Spleen (tissue), 11 donors: Measurements from ENCODE around the gene CEACAM3. TPM values are rescaled to one million over a fixed set of nuclear protein-coding genes. Genes with fewer than 3 reads are reported as not detected.

ENCODE experiments used
- DNase-seq: peaks from one replicate; pipeline ENCODE4 v3.0.0-alpha.2; 2020
- H3K27ac ChIP-seq, 8 donors: fragments of 200-600 bp; sonication (generic) in 7 of 8; 1 replicate in 4 of 8; 2 replicates in 4 of 8; pipeline versions ENCODE4 v1.5.0 to v1.8.0; 2016 to 2021; ENCODE audit warnings: inconsistent platforms in 4 of 8, mild to moderate bottlenecking in 4 of 8, moderate library complexity in 1 of 8
- H3K27me3 ChIP-seq, 7 donors: fragments of 200-600 bp; sonication (generic) in 6 of 7; replicated peaks in 1 of 7; 1 replicate in 4 of 7; 2 replicates in 3 of 7; pipeline versions ENCODE4 v1.5.0 to v1.8.0; 2016 to 2021; ENCODE audit warnings: inconsistent platforms in 3 of 7, mild to moderate bottlenecking in 1 of 7
- H3K36me3 ChIP-seq, 6 donors: fragments of 200-600 bp; sonication (generic) in 5 of 6; 1 replicate in 4 of 6; 2 replicates in 2 of 6; pipeline versions ENCODE4 v1.5.0 to v1.8.0; 2016 to 2021; ENCODE audit warnings: inconsistent platforms in 2 of 6
- H3K4me1 ChIP-seq, 6 donors: fragments of 200-600 bp; sonication (generic) in 5 of 6; 1 replicate in 3 of 6; 2 replicates in 3 of 6; pipeline versions ENCODE4 v1.5.0 to v1.8.0; 2016 to 2021; ENCODE audit warnings: inconsistent platforms in 3 of 6
- H3K4me3 ChIP-seq, 8 donors: fragments of 200-600 bp; sonication (generic) in 7 of 8; 1 replicate in 4 of 8; 2 replicates in 4 of 8; pipeline versions ENCODE4 v1.5.0 to v1.8.0; 2016 to 2021; ENCODE audit warnings: inconsistent platforms in 4 of 8, mild to moderate bottlenecking in 4 of 8, moderate library complexity in 2 of 8
- H3K9me3 ChIP-seq, 8 donors: fragments of 200-600 bp; sonication (generic) in 7 of 8; 1 replicate in 4 of 8; 2 replicates in 4 of 8; pipeline versions ENCODE4 v1.5.0 to v1.8.0; 2016 to 2021; ENCODE audit warnings: inconsistent platforms in 4 of 8
- CTCF ChIP-seq, 11 experiments: fragments of 200-600 bp in 7 of 11; fragments of 450-650 bp in 4 of 11; sonication (generic) in 4 of 11; IDR thresholded peaks in 8 of 11; conservative IDR thresholded peaks in 3 of 11; 1 replicate in 7 of 11; 2 replicates in 4 of 11; pipeline versions ENCODE4 v1.4.0 to v1.8.0; 2016 to 2021; ENCODE audit warnings: antibody characterized with exemption in 11 of 11, inconsistent platforms in 4 of 11, mild to moderate bottlenecking in 1 of 11
- POLR2A ChIP-seq, 3 donors: fragments of 450-650 bp; IDR thresholded peaks; one replicate each; pipeline ENCODE4 v1.5.1; 2017; ENCODE audit warnings: antibody characterized with exemption in 3 of 3, mild to moderate bottlenecking in 1 of 3
- POLR2AphosphoS5 ChIP-seq, 3 donors: sonication (generic); formaldehyde crosslinking; IDR thresholded peaks; one replicate each; pipeline ENCODE4 v1.5.1; 2017; ENCODE audit warnings: antibody characterized with exemption in 3 of 3
- WGBS, 5 donors: extraction: QIAGEN DNeasy Blood & Tissue Kit in 3 of 5; methylation state at CpG; one replicate each; pipeline versions ENCODE4 v1.1.5 to v1.1.7; 2013 to 2018; 5-methylcytosine and 5-hydroxymethylcytosine counted together
- intact Hi-C: fragments of 100-400 bp; cut with DNase I; formaldehyde crosslinking; loops from one replicate; pipeline ENCODE4 v1.15.0; 2023; ENCODE audit warnings: low total_unique reads
- polyA plus RNA-seq, 3 donors: library from polyadenylated mRNA; stranded (reverse); fragments of 200-250 nt; gene quantifications; one replicate each; pipeline ENCODE4 v1.2.1, GENCODE V29; 2013
- total RNA-seq, 7 donors: library from RNA; depleted of rRNA in 3 of 7; stranded (reverse); fragments of >200 nt in 3 of 7; fragmentation: NEBNext Ultra II Directional in 4 of 7; extraction: Animal tissue kit (Norgen Biotek cat#: 25700) in 4 of 7; gene quantifications; one replicate each; pipeline versions ENCODE4 v1.1.0 to v1.2.1, GENCODE V29; 2016 to 2021
- donor health status: healthy with polysubstance abuse.
- donor health status: DM: no; HTN: no; CAD: no; lungs with moderate emphysema.
- donor health status: DM: no; HTN: no; CAD: no.
- donor health status: Bipolar disorder and iron deficiency.
- donor health status: healthy.
- donor health status: DM: no; HTN: no; CAD: no.
- donor health status: DM: yes; HTN: yes; CAD: no.

Gene CEACAM3
- total and polyA plus RNA-seq, 10 donors: 0.55 to 31.9 (median 10.1) TPM

- 45 to 90% (median 71%) methylated on average over 2 of the region's 2 CpGs for WGBS, 5 donors
- H3K27ac ChIP-seq: no peak overlapping the region
- H3K9me3 ChIP-seq: no peaks in the 10 kb centered on the region
- H3K27me3 ChIP-seq: peaks cover 0 to 3% (median 0%) of the 10 kb centered on the region in 7 donors
- H3K4me3 ChIP-seq: no peak overlapping the region
- intact Hi-C loops: no loop called here
- TF ChIP-seq POLR2A (IDR thresholded peaks at IDR 0.05) (no peak), CTCF (IDR thresholded peaks at IDR 0.05 in 8 of 11, conservative IDR thresholded peaks at IDR 0.05 in 3 of 11) (no peak), POLR2AphosphoS5 (IDR thresholded peaks at IDR 0.05) (no peak)
- no peak for DNase-seq
- no peaks in the 10 kb centered on the region for H3K4me1 ChIP-seq
- no peaks in the 10 kb centered on the region for H3K36me3 ChIP-seq
These were observed 57.0 kb downstream of the CEACAM3 start for GRCh38 chr19:41853344-41853743.

- H3K36me3 ChIP-seq: no peaks in the 10 kb centered on the region
- no peak for DNase-seq
- intact Hi-C loops: no loop called here
These were observed 57.4 kb downstream of the CEACAM3 start for GRCh38 chr19:41853768-41854167.

GRCh38 chr19:41859213-41859617 is 62.8 kb downstream of the CEACAM3 start:
- intact Hi-C loops: no loop called here
- 2 to 4% (median 4%) methylated on average over 8 of the region's 8 CpGs for WGBS, 5 donors

More at GRCh38 chr19:41853768-41854167, 57.4 kb downstream of the CEACAM3 start:
- H3K27me3 ChIP-seq: peaks cover 0 to 3% (median 0%) of the 10 kb centered on the region in 7 donors
- no peak overlapping the region for H3K27ac ChIP-seq
- no peaks in the 10 kb centered on the region for H3K9me3 ChIP-seq
- WGBS, 5 donors: 42 to 53% (median 48%) methylated on average over 2 of the region's 2 CpGs
- H3K4me3 ChIP-seq: no peak overlapping the region
- peaks cover 0 to 3% (median under 1%) of the 10 kb centered on the region in 6 donors for H3K4me1 ChIP-seq
- TF ChIP-seq CTCF (IDR thresholded peaks at IDR 0.05 in 8 of 11, conservative IDR thresholded peaks at IDR 0.05 in 3 of 11) (no peak), POLR2A (IDR thresholded peaks at IDR 0.05) (no peak), POLR2AphosphoS5 (IDR thresholded peaks at IDR 0.05) (no peak)

More at GRCh38 chr19:41859213-41859617, 62.8 kb downstream of the CEACAM3 start:
- Histone ChIP-seq H3K27me3 (no peaks in the 10 kb centered on the region), H3K36me3 (peaks cover 4 to 35% (median 31%) of the 10 kb centered on the region in 6 donors), H3K4me3 (peak overlapping the region in 6 of 8 donors; percentile 58 to 99 (median 98)), H3K27ac (peak overlapping the region; percentile 92 to 99 (median 96)), H3K4me1 (peaks cover 31 to 50% (median 46%) of the 10 kb centered on the region in 6 donors), H3K9me3 (no peaks in the 10 kb centered on the region)
- DNase-seq: no peak
- TF ChIP-seq POLR2AphosphoS5 (IDR thresholded peaks at IDR 0.05): no peak
- no peak for TF ChIP-seq CTCF (IDR thresholded peaks at IDR 0.05 in 8 of 11, conservative IDR thresholded peaks at IDR 0.05 in 3 of 11)
- TF ChIP-seq POLR2A (IDR thresholded peaks at IDR 0.05): no peak
